Endothelial cell (in vitro differentiated cells): ENCODE measurements around the gene IL1RAPL2. TPM values are rescaled to one million over a fixed set of nuclear protein-coding genes. Genes with fewer than 3 reads are reported as not detected.

ENCODE experiments used
- DNase-seq: peaks from one replicate; pipeline ENCODE4 v3.0.0; 2021; ENCODE audit warnings: low spot score
- H3K27ac Mint-ChIP-seq: one replicate; pipeline ENCODE4 v1.8.0; 2021; ENCODE audit warnings: mixed read lengths, inconsistent platforms; ENCODE audit not compliant: unreplicated experiment
- H3K27me3 Mint-ChIP-seq: one replicate; pipeline ENCODE4 v1.8.0; 2021; ENCODE audit warnings: mild to moderate bottlenecking, moderate library complexity, mixed read lengths, inconsistent platforms; ENCODE audit not compliant: unreplicated experiment
- H3K36me3 Mint-ChIP-seq: one replicate; pipeline ENCODE4 v1.8.0; 2021; ENCODE audit warnings: mild to moderate bottlenecking, low read depth, mixed read lengths, inconsistent platforms; ENCODE audit not compliant: unreplicated experiment
- H3K4me1 Mint-ChIP-seq: one replicate; pipeline ENCODE4 v1.8.0; 2021; ENCODE audit warnings: mild to moderate bottlenecking, mixed read lengths, inconsistent platforms; ENCODE audit not compliant: unreplicated experiment
- H3K4me3 Mint-ChIP-seq: one replicate; pipeline ENCODE4 v1.8.0; 2021; ENCODE audit warnings: mild to moderate bottlenecking, mixed read lengths, inconsistent platforms; ENCODE audit not compliant: unreplicated experiment
- H3K9me3 Mint-ChIP-seq: one replicate; pipeline ENCODE4 v1.8.0; 2021; ENCODE audit warnings: mixed read lengths, inconsistent platforms; ENCODE audit not compliant: unreplicated experiment
- total RNA-seq: library from RNA; stranded (reverse); fragmentation: NEBNext Ultra II Directional; extraction: Animal tissue kit (Norgen Biotek cat#: 25700); gene quantifications from one replicate; pipeline ENCODE4 v1.2.1, GENCODE V29; 2021; ENCODE audit not compliant: unreplicated experiment
- TF ChIP-seq, protein P1 (sequence below): fragments of 200-600 bp; sonication (generic); IDR thresholded peaks from one replicate; pipeline ENCODE4 v1.5.0; 2021; ENCODE audit warnings: antibody characterized with exemption; ENCODE audit not compliant: unreplicated experiment

The IL1RAPL2 gene
- total RNA-seq, 1 donor from 2014 or later = 0.51 TPM

DNA sequence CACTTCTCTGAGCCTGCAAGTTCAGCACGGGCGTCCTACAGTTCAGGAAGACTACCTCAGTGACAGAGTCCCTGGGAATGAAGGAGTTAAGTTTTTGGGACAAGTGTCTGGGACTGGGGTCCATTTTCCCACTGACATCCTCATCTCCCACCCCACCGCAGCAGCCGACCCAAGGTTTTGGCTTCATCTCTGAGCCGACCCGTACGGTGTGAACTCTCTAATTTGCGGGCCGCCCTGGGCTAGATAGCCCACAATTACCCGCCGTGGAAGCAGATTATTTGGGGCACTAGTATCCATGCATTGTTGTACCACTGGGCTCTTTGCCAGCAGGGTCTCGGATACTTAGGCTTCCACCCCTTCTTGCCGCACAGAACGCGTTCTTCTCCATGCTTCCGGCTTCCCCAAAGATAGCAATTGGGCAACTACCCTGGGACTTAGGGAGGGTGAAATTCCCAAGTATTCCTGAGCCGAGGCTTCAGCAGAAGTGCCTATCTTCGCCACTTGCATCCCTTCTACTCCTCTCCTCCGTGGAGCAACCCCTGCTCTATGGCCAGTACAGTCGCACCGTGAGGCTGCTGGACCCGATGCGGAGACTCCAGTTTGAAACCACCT lies 2.4 kb downstream of the IL1RAPL2 start:
- Mint-ChIP-seq H3K4me1 (no peaks in the 10 kb centered on the region), H3K27ac (no peak overlapping the region), H3K36me3 (no peaks in the 10 kb centered on the region), H3K4me3 (no peak overlapping the region), H3K27me3 (peaks cover 1% of the 10 kb centered on the region), H3K9me3 (no peaks in the 10 kb centered on the region)
- TF ChIP-seq, protein P1, sequence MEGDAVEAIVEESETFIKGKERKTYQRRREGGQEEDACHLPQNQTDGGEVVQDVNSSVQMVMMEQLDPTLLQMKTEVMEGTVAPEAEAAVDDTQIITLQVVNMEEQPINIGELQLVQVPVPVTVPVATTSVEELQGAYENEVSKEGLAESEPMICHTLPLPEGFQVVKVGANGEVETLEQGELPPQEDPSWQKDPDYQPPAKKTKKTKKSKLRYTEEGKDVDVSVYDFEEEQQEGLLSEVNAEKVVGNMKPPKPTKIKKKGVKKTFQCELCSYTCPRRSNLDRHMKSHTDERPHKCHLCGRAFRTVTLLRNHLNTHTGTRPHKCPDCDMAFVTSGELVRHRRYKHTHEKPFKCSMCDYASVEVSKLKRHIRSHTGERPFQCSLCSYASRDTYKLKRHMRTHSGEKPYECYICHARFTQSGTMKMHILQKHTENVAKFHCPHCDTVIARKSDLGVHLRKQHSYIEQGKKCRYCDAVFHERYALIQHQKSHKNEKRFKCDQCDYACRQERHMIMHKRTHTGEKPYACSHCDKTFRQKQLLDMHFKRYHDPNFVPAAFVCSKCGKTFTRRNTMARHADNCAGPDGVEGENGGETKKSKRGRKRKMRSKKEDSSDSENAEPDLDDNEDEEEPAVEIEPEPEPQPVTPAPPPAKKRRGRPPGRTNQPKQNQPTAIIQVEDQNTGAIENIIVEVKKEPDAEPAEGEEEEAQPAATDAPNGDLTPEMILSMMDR = no peak
- DNase-seq = no peak

DNA sequence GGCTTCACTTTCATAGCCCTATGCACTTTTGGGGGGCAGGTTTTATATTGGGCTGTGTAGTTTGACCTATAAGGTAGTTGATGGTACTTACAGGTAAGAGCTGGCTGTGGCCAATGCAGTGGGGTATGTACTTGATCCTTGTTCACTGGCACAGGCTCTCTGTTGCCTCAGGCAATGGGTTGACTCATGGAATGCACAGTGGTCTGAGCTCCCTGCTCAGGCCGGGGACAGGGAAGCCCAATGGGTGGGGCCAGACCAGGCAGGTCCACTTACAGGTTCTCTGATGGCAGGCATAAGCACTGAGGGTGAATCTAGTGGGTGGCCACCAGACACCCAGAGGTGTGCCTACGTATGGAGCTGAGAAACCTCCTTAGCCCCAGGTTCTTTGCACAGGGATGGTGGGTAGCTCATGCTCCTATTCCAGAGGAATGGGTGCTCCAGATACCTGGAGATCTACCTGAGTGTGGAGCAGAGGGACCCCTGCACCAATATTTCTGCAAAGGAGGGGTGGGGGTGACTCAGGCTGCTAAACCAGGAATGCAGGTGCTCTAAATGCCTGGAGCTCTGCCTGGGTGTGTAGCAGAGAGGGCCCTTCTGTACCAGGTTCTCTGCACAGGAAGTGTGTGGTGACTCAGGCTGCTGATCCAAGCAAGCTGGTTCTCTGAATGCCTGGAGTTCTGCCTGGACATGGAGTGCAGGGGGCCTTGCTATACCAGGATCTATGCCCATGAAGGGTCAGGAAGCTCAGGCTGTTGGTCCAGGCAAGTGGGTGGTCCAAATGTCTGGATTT lies 52.3 kb downstream of the IL1RAPL2 start:
- Mint-ChIP-seq H3K4me3 (no peak overlapping the region), H3K27ac (no peak overlapping the region), H3K27me3 (no peaks in the 10 kb centered on the region), H3K4me1 (no peaks in the 10 kb centered on the region), H3K36me3 (no peaks in the 10 kb centered on the region), H3K9me3 (no peaks in the 10 kb centered on the region)
- no peak for DNase-seq
- TF ChIP-seq, protein P1 = no peak

DNA sequence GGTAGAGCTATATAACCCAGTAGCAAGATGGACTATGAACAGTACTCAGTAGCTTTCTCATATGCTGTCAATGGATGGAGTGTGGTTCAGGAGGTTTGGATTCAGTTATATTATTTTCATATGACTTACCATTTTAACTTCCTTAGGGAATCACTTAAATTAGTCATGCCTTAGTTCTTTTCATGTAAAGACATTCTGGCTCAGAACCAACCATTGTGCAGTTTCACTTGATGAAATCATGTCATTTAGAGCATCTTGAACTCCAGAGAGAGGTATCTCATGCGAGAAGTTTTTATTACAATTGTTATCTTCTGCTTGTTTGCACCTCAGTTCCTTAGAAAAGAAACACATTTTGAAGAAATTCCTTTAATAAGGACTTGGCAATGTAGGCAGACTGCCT lies 55.8 kb downstream of the IL1RAPL2 start:
- Mint-ChIP-seq H3K9me3 (no peaks in the 10 kb centered on the region), H3K4me1 (no peaks in the 10 kb centered on the region), H3K27ac (no peak overlapping the region), H3K36me3 (no peaks in the 10 kb centered on the region), H3K27me3 (no peaks in the 10 kb centered on the region), H3K4me3 (no peak overlapping the region)
- TF ChIP-seq, protein P1 = no peak
- DNase-seq = no peak

DNA sequence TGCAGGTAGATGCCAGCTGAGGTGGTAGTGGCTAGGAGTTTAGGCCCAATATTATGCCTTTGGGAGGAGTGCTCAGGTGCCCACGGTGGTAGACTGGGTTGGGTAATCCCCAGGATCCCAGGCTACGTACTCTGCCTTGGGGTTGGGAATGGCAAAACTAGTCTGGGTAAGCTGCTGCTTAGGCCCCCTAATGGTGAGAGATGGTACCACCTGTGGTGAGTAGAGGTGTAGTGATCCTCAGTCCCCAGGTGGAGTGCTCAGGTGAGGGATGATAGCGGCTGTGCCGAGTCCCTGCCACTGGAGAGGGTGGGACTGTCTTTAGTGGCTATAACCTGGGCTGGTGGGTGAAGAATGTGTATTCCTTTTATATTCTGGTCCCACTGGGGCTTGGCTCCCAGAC lies 75.2 kb downstream of the IL1RAPL2 start:
- Mint-ChIP-seq H3K9me3 (peaks cover 4% of the 10 kb centered on the region), H3K27ac (no peak overlapping the region), H3K36me3 (no peaks in the 10 kb centered on the region), H3K27me3 (no peaks in the 10 kb centered on the region), H3K4me1 (no peaks in the 10 kb centered on the region), H3K4me3 (no peak overlapping the region)
- TF ChIP-seq, protein P1 = no peak
- peak; percentile 2 for DNase-seq

DNA sequence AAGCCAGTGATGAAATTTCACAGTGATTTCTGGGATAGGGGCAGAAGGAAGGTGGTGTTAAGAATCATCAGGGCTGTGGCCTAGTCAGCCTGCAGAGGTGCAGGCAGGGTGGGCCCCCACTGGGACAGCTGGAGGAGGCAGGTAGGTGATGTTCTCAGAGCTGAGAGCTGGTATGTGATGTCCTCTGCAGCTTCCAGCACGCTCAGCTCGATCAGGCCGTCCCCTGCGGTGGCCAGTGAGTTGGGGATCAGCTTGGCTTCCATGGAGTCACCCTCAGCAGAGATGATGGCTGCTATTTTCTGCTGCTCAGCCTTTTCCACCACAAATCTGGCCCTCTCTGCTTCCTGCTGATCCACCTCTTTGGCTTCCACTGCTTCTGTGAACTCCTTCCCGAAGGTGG lies 81.1 kb downstream of the IL1RAPL2 start:
- Mint-ChIP-seq H3K27ac (no peak overlapping the region), H3K36me3 (no peaks in the 10 kb centered on the region), H3K9me3 (no peaks in the 10 kb centered on the region), H3K4me3 (no peak overlapping the region), H3K27me3 (no peaks in the 10 kb centered on the region), H3K4me1 (no peaks in the 10 kb centered on the region)
- DNase-seq = no peak
- TF ChIP-seq, protein P1 = no peak
